Muscle layer of duodenum (tissue), 2 donors: Measurements from ENCODE around the gene SEC14L6.

Experiments
- H3K27ac ChIP-seq: one replicate; pipeline ENCODE4 v1.7.0; 2013; ENCODE audit warnings: mild to moderate bottlenecking, low read length
- H3K27me3 ChIP-seq: one replicate; pipeline ENCODE4 v1.7.0; 2013; ENCODE audit warnings: low read depth, mild to moderate bottlenecking, control low read depth, low read length
- H3K36me3 ChIP-seq, 2 donors: one replicate each; pipeline ENCODE4 v1.7.0; 2013; ENCODE audit warnings: low read length in 2 of 2, control low read depth in 1 of 2, mild to moderate bottlenecking in 1 of 2; ENCODE audit not compliant: insufficient read depth in 2 of 2, control insufficient read depth in 1 of 2
- H3K4me1 ChIP-seq, 2 donors: one replicate each; pipeline ENCODE4 v1.7.0; 2013; ENCODE audit warnings: low read length in 2 of 2, mild to moderate bottlenecking in 2 of 2, control low read depth in 1 of 2, moderate library complexity in 1 of 2; ENCODE audit not compliant: insufficient read depth in 2 of 2, control insufficient read depth in 1 of 2
- H3K4me3 ChIP-seq, 2 donors: one replicate each; pipeline ENCODE4 v1.7.0; 2013; ENCODE audit warnings: low read length in 2 of 2, low read depth in 1 of 2, mild to moderate bottlenecking in 1 of 2
- H3K9me3 ChIP-seq, 2 donors: one replicate each; pipeline ENCODE4 v1.7.0; 2013; ENCODE audit warnings: low read length in 2 of 2, control low read depth in 1 of 2, mild to moderate bottlenecking in 1 of 2; ENCODE audit not compliant: control insufficient read depth in 1 of 2
- donor health status: healthy.

SEC14L6 gene

GRCh38 chr22:30507670-30508069, 38.9 kb downstream of the SEC14L6 start:
- H3K4me3 ChIP-seq = no peak overlapping the region
- H3K9me3 ChIP-seq = no peaks in the 10 kb centered on the region
- no peak overlapping the region for H3K27ac ChIP-seq
- H3K27me3 ChIP-seq = peaks cover 9% of the 10 kb centered on the region
- H3K36me3 ChIP-seq = no peaks in the 10 kb centered on the region
- H3K4me1 ChIP-seq = peaks cover 0 to 5% of the 10 kb centered on the region in 2 donors

- Histone ChIP-seq H3K27ac (no peak overlapping the region), H3K27me3 (peaks cover 9% of the 10 kb centered on the region), H3K4me3 (no peak overlapping the region)
Observed at GRCh38 chr22:30506507-30506968, 40.0 kb downstream of the SEC14L6 start.

GRCh38 chr22:30503551-30503950, 43.0 kb downstream of the SEC14L6 start:
- H3K27ac ChIP-seq = no peak overlapping the region
- H3K9me3 ChIP-seq = no peaks in the 10 kb centered on the region
- H3K36me3 ChIP-seq = no peaks in the 10 kb centered on the region
- peaks cover 0 to 5% of the 10 kb centered on the region in 2 donors for H3K4me1 ChIP-seq
- H3K4me3 ChIP-seq = no peak overlapping the region
- H3K27me3 ChIP-seq = peaks cover 9% of the 10 kb centered on the region

More at GRCh38 chr22:30506507-30506968, 40.0 kb downstream of the SEC14L6 start:
- no peaks in the 10 kb centered on the region for H3K9me3 ChIP-seq
- H3K36me3 ChIP-seq = no peaks in the 10 kb centered on the region
- peaks cover 0 to 5% of the 10 kb centered on the region in 2 donors for H3K4me1 ChIP-seq

- Histone ChIP-seq H3K9me3 (no peaks in the 10 kb centered on the region), H3K27me3 (peaks cover 9% of the 10 kb centered on the region), H3K4me3 (no peak overlapping the region), H3K4me1 (peaks cover 0 to 5% of the 10 kb centered on the region in 2 donors), H3K27ac (no peak overlapping the region), H3K36me3 (no peaks in the 10 kb centered on the region)
Observed at GRCh38 chr22:30502911-30503310, 43.6 kb downstream of the SEC14L6 start.

- H3K9me3 ChIP-seq = no peaks in the 10 kb centered on the region
Observed at GRCh38 chr22:30502153-30502552, 44.4 kb downstream of the SEC14L6 start.

GRCh38 chr22:30500628-30501027, 45.9 kb downstream of the SEC14L6 start:
- Histone ChIP-seq H3K27ac (no peak overlapping the region), H3K27me3 (peaks cover 9% of the 10 kb centered on the region), H3K4me3 (no peak overlapping the region), H3K9me3 (no peaks in the 10 kb centered on the region), H3K36me3 (no peaks in the 10 kb centered on the region), H3K4me1 (peaks cover 0 to 5% of the 10 kb centered on the region in 2 donors)

More at GRCh38 chr22:30502153-30502552, 44.4 kb downstream of the SEC14L6 start:
- Histone ChIP-seq H3K36me3 (no peaks in the 10 kb centered on the region), H3K4me1 (peaks cover 0 to 5% of the 10 kb centered on the region in 2 donors), H3K27ac (no peak overlapping the region), H3K27me3 (peaks cover 9% of the 10 kb centered on the region), H3K4me3 (no peak overlapping the region)

- Histone ChIP-seq H3K9me3 (no peaks in the 10 kb centered on the region), H3K4me1 (no peaks in the 10 kb centered on the region)
Observed at GRCh38 chr22:30497466-30498150, 48.9 kb downstream of the SEC14L6 start.

GRCh38 chr22:30495041-30495784, 51.3 kb downstream of the SEC14L6 start:
- H3K4me1 ChIP-seq = no peaks in the 10 kb centered on the region
- no peak overlapping the region for H3K27ac ChIP-seq
- H3K4me3 ChIP-seq = no peak overlapping the region
- no peaks in the 10 kb centered on the region for H3K9me3 ChIP-seq
- no peaks in the 10 kb centered on the region for H3K27me3 ChIP-seq
- no peaks in the 10 kb centered on the region for H3K36me3 ChIP-seq

More at GRCh38 chr22:30497466-30498150, 48.9 kb downstream of the SEC14L6 start:
- no peak overlapping the region for H3K27ac ChIP-seq
- no peaks in the 10 kb centered on the region for H3K36me3 ChIP-seq
- H3K27me3 ChIP-seq = no peaks in the 10 kb centered on the region
- no peak overlapping the region for H3K4me3 ChIP-seq

- no peak overlapping the region for H3K4me3 ChIP-seq
- H3K27ac ChIP-seq = no peak overlapping the region
- no peaks in the 10 kb centered on the region for H3K9me3 ChIP-seq
- no peaks in the 10 kb centered on the region for H3K27me3 ChIP-seq
- no peaks in the 10 kb centered on the region for H3K4me1 ChIP-seq
- H3K36me3 ChIP-seq = no peaks in the 10 kb centered on the region
Observed at GRCh38 chr22:30492144-30492543, 54.4 kb downstream of the SEC14L6 start.

- Histone ChIP-seq H3K4me1 (no peaks in the 10 kb centered on the region), H3K27me3 (no peaks in the 10 kb centered on the region), H3K27ac (no peak overlapping the region), H3K9me3 (no peaks in the 10 kb centered on the region), H3K36me3 (no peaks in the 10 kb centered on the region), H3K4me3 (no peak overlapping the region)
Observed at GRCh38 chr22:30491381-30491780, 55.2 kb downstream of the SEC14L6 start.

- Histone ChIP-seq H3K4me1 (no peaks in the 10 kb centered on the region), H3K27ac (no peak overlapping the region), H3K4me3 (no peak overlapping the region), H3K36me3 (no peaks in the 10 kb centered on the region), H3K9me3 (no peaks in the 10 kb centered on the region), H3K27me3 (no peaks in the 10 kb centered on the region)
Observed at GRCh38 chr22:30490399-30490798, 56.1 kb downstream of the SEC14L6 start.
